ENCODE measurements around the gene KCNH6. TPM values are rescaled to one million over a fixed set of nuclear protein-coding genes. Genes with fewer than 3 reads are reported as not detected.

KCNH6 gene
- total RNA-seq, 1 donor from 2014 or later: not detected

GRCh38 chr17:63589646-63590045, 66.5 kb downstream of the KCNH6 start:
- no peak for DNase-seq (ENCODE audit: extremely low read depth, low read depth, low spot score)

GRCh38 chr17:63592797-63593196, 69.6 kb downstream of the KCNH6 start:
- DNase-seq (ENCODE audit: extremely low read depth, low read depth, low spot score): no peak

- DNase-seq (ENCODE audit: extremely low read depth, low read depth, low spot score): no peak
These were observed 72.0 kb downstream of the KCNH6 start for GRCh38 chr17:63595132-63595531.

Other genes with a start within 250 kb of the KCNH6 start
- gene CYB561, start 77.1 kb upstream of the KCNH6 start, total RNA-seq: 20.7 and 29.6 TPM in 2 replicates
- 22.8 and 117 TPM in 2 replicates for gene ACE, start 46.3 kb upstream of the KCNH6 start, total RNA-seq
- 45.2 and 60.3 TPM in 2 replicates for gene DCAF7, start 27.1 kb downstream of the KCNH6 start, total RNA-seq
- 18.9 and 26.3 TPM in 2 replicates for gene TACO1, start 77.5 kb downstream of the KCNH6 start, total RNA-seq
- gene MAP3K3, start 99.1 kb downstream of the KCNH6 start, total RNA-seq: 68.0 and 82.5 TPM in 2 replicates
- gene LIMD2, start 176.8 kb downstream of the KCNH6 start, total RNA-seq: 73.9 and 93.6 TPM in 2 replicates
- 23.3 and 34.2 TPM in 2 replicates for gene STRADA, start 218.4 kb downstream of the KCNH6 start, total RNA-seq